Rectal smooth muscle tissue (tissue), 1 donor: ENCODE results near the gene MARCHF11.

Experiments
- H3K27ac ChIP-seq: one replicate; pipeline ENCODE4 v1.7.0; 2013; ENCODE audit warnings: low read depth, low read length, inconsistent platforms
- H3K27me3 ChIP-seq: one replicate; pipeline ENCODE4 v1.7.0; 2013; ENCODE audit warnings: low read length; ENCODE audit not compliant: control insufficient read depth, insufficient read depth
- H3K36me3 ChIP-seq: one replicate; pipeline ENCODE4 v1.7.0; 2013; ENCODE audit warnings: low read length; ENCODE audit not compliant: control insufficient read depth, insufficient read depth
- H3K4me1 ChIP-seq: one replicate; pipeline ENCODE4 v1.7.0; 2013; ENCODE audit warnings: low read length; ENCODE audit not compliant: control insufficient read depth, insufficient read depth
- H3K4me3 ChIP-seq: one replicate; pipeline ENCODE4 v1.7.0; 2013; ENCODE audit warnings: low read length
- H3K9ac ChIP-seq: one replicate; pipeline ENCODE4 v1.7.0; 2013; ENCODE audit warnings: low read length

Gene MARCHF11

GRCh38 chr5:16147179-16147900 is 32.3 kb downstream of the MARCHF11 start:
- H3K27me3 ChIP-seq: no peaks in the 10 kb centered on the region
- no peak overlapping the region for H3K9ac ChIP-seq
- H3K27ac ChIP-seq: no peak overlapping the region
- H3K4me1 ChIP-seq: no peaks in the 10 kb centered on the region
- H3K36me3 ChIP-seq: no peaks in the 10 kb centered on the region
- no peak overlapping the region for H3K4me3 ChIP-seq

GRCh38 chr5:16144416-16144815 is 35.2 kb downstream of the MARCHF11 start:
- H3K27me3 ChIP-seq: no peaks in the 10 kb centered on the region
- no peak overlapping the region for H3K9ac ChIP-seq
- no peak overlapping the region for H3K27ac ChIP-seq
- H3K4me1 ChIP-seq: no peaks in the 10 kb centered on the region
- no peaks in the 10 kb centered on the region for H3K36me3 ChIP-seq
- no peak overlapping the region for H3K4me3 ChIP-seq

- Histone ChIP-seq H3K36me3 (no peaks in the 10 kb centered on the region), H3K4me3 (no peak overlapping the region), H3K27me3 (no peaks in the 10 kb centered on the region), H3K4me1 (no peaks in the 10 kb centered on the region), H3K27ac (no peak overlapping the region), H3K9ac (no peak overlapping the region)
Observed at GRCh38 chr5:16143361-16144049, 36.1 kb downstream of the MARCHF11 start.

- H3K9ac ChIP-seq: no peak overlapping the region
- H3K27ac ChIP-seq: no peak overlapping the region
Observed at GRCh38 chr5:16140944-16141343, 38.6 kb downstream of the MARCHF11 start.

GRCh38 chr5:16140417-16140816 is 39.2 kb downstream of the MARCHF11 start:
- Histone ChIP-seq H3K36me3 (no peaks in the 10 kb centered on the region), H3K4me3 (no peak overlapping the region)

More at GRCh38 chr5:16140944-16141343, 38.6 kb downstream of the MARCHF11 start:
- H3K36me3 ChIP-seq: no peaks in the 10 kb centered on the region
- no peaks in the 10 kb centered on the region for H3K27me3 ChIP-seq
- no peaks in the 10 kb centered on the region for H3K4me1 ChIP-seq
- H3K4me3 ChIP-seq: no peak overlapping the region

GRCh38 chr5:16137177-16137576 is 42.4 kb downstream of the MARCHF11 start:
- Histone ChIP-seq H3K27ac (no peak overlapping the region), H3K4me1 (no peaks in the 10 kb centered on the region), H3K27me3 (no peaks in the 10 kb centered on the region), H3K4me3 (no peak overlapping the region), H3K9ac (no peak overlapping the region), H3K36me3 (no peaks in the 10 kb centered on the region)

More at GRCh38 chr5:16140417-16140816, 39.2 kb downstream of the MARCHF11 start:
- no peak overlapping the region for H3K9ac ChIP-seq
- no peak overlapping the region for H3K27ac ChIP-seq
- H3K4me1 ChIP-seq: no peaks in the 10 kb centered on the region
- no peaks in the 10 kb centered on the region for H3K27me3 ChIP-seq

- no peaks in the 10 kb centered on the region for H3K36me3 ChIP-seq
- H3K4me1 ChIP-seq: no peaks in the 10 kb centered on the region
- no peak overlapping the region for H3K4me3 ChIP-seq
- H3K9ac ChIP-seq: no peak overlapping the region
- no peaks in the 10 kb centered on the region for H3K27me3 ChIP-seq
- H3K27ac ChIP-seq: no peak overlapping the region
Observed at GRCh38 chr5:16135506-16135905, 44.1 kb downstream of the MARCHF11 start.

GRCh38 chr5:16135003-16135402 is 44.6 kb downstream of the MARCHF11 start:
- H3K4me3 ChIP-seq: no peak overlapping the region
- H3K36me3 ChIP-seq: no peaks in the 10 kb centered on the region
- H3K27me3 ChIP-seq: no peaks in the 10 kb centered on the region
- H3K9ac ChIP-seq: no peak overlapping the region
- H3K27ac ChIP-seq: no peak overlapping the region
- H3K4me1 ChIP-seq: no peaks in the 10 kb centered on the region

- H3K27ac ChIP-seq: no peak overlapping the region
- H3K36me3 ChIP-seq: no peaks in the 10 kb centered on the region
- no peak overlapping the region for H3K4me3 ChIP-seq
- no peaks in the 10 kb centered on the region for H3K27me3 ChIP-seq
- no peaks in the 10 kb centered on the region for H3K4me1 ChIP-seq
- no peak overlapping the region for H3K9ac ChIP-seq
Observed at GRCh38 chr5:16134204-16134603, 45.4 kb downstream of the MARCHF11 start.

GRCh38 chr5:16131878-16132277 is 47.7 kb downstream of the MARCHF11 start:
- H3K27ac ChIP-seq: no peak overlapping the region

GRCh38 chr5:16128944-16129343 is 50.6 kb downstream of the MARCHF11 start:
- no peak overlapping the region for H3K4me3 ChIP-seq
- H3K9ac ChIP-seq: no peak overlapping the region
- no peak overlapping the region for H3K27ac ChIP-seq
- H3K4me1 ChIP-seq: no peaks in the 10 kb centered on the region
- H3K27me3 ChIP-seq: no peaks in the 10 kb centered on the region
- H3K36me3 ChIP-seq: no peaks in the 10 kb centered on the region

More at GRCh38 chr5:16131878-16132277, 47.7 kb downstream of the MARCHF11 start:
- no peak overlapping the region for H3K4me3 ChIP-seq
- H3K27me3 ChIP-seq: no peaks in the 10 kb centered on the region
- H3K36me3 ChIP-seq: no peaks in the 10 kb centered on the region
- no peak overlapping the region for H3K9ac ChIP-seq
- H3K4me1 ChIP-seq: no peaks in the 10 kb centered on the region

GRCh38 chr5:16127865-16128544 is 51.6 kb downstream of the MARCHF11 start:
- no peaks in the 10 kb centered on the region for H3K4me1 ChIP-seq
- no peak overlapping the region for H3K27ac ChIP-seq
- no peak overlapping the region for H3K9ac ChIP-seq
- H3K27me3 ChIP-seq: no peaks in the 10 kb centered on the region
- no peaks in the 10 kb centered on the region for H3K36me3 ChIP-seq
- H3K4me3 ChIP-seq: no peak overlapping the region
